HS-27A (cell line): ENCODE measurements around the gene IRX4.

Source experiments
- DNase-seq: peaks from one replicate; pipeline ENCODE4 v3.0.0-alpha.2; 2012; ENCODE audit warnings: low read depth, missing footprints

Gene IRX4

DNA sequence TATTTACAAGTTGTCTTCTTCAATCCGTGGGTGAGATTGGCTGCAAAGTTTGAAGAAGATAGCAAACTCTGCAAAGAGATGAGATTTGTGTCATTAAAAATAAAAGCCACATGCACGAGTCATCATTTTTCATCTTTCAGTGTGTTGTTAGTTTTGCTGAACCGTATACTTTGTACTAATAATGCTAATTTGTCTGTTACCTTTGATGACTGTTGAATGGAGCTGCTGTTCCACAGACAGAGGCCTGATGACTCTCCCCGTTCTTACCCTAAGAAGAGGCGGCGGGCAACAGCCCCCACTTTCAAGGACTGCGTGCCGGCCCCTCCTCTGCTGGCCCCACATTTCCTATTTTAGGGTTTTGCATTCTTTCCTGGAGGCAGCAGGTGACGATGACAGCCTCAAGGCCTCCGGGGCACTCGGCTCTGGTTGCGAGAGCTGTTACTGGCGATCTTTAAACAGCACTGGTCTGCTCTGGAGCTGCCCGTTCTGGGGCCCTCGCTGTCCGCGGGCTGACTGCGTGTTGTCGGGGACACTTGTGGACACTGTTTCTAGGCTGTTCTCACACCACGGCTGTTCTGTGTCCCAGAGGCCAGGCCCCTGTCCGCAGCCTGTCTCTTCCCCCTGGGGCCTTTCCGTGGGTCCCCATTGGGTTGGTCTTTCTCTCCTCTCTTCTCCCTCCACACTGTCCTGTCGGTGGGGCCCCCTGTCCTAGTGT, 46.4 kb downstream of the IRX4 start:
- no peak for DNase-seq

DNA sequence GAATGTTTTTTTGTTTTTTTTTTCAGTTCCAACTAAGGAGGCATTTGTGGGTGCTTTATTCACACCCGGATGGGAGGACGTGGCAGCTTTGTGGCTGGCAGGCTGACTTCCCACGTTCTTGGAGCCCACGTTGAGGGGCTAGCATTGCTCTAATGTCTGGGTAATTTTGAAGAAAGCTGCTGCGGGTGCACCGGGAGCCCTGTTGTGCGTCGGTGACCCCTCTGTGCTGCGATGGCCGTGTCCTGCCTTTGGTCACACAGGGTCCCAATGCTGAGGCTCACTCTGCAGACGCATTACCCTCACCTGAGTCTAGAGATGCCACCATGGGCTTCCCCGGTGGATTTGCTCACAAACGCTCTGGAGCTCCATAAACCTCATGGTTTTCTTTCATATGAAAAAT, 47.3 kb downstream of the IRX4 start:
- no peak for DNase-seq

DNA sequence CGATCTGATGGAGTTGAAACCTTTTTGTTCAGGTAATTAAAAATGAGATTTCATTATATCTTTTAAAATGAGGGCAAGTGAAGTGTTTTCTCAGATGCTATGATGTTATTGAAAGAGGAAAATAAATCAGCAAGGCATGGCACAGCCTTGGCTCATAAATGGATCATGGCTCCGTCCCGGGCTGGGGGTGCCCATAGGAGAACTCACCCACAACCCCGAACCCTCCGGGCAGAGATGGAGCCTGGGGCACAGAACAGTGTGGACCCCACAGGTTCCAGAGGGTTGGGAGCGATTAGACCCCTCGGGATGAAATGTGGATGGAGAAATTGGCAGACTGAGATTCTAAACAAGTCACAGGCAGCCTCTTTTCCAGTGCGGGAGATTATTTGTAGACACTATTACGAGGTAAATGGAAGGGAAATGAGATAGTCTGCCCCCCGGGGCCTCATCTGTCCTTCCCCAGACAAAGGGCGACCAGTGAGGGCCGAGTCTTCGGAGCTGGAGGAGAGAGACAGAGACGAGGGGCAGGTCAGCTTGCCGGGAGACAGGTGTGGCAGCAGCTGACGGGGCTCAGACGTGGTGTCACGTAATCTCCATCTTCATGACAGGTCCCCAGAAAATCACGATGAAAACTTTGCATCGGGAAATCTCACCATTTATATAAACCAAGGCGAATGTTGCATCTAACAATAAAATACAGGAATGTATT, 47.9 kb downstream of the IRX4 start:
- DNase-seq: no peak

DNA sequence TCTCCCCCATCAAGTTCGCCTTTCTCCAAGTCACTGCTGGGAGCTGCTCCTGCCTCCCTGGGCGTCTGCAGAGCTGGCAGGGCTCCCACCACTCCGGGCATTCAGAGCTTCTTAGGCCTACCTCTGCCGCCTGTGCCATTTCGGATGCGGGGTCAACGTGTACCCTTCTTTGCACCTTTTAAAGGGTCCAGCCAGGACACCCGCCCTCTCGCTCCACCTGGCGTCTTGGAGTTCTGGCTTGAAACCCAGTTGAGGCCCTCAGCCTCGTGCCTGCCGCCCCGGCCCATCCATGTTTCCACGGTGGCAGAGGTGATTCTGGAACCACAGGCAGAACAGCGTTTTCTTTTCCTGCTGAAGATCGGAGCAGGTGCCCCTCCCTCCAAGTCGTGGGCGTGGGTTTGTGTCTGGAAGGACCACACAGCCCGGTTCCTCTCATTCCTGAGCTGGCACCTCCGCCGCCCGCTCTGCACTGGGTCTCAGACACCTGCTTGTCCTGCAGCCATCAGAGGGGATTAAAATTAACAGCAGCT, 48.6 kb downstream of the IRX4 start:
- no peak for DNase-seq

DNA sequence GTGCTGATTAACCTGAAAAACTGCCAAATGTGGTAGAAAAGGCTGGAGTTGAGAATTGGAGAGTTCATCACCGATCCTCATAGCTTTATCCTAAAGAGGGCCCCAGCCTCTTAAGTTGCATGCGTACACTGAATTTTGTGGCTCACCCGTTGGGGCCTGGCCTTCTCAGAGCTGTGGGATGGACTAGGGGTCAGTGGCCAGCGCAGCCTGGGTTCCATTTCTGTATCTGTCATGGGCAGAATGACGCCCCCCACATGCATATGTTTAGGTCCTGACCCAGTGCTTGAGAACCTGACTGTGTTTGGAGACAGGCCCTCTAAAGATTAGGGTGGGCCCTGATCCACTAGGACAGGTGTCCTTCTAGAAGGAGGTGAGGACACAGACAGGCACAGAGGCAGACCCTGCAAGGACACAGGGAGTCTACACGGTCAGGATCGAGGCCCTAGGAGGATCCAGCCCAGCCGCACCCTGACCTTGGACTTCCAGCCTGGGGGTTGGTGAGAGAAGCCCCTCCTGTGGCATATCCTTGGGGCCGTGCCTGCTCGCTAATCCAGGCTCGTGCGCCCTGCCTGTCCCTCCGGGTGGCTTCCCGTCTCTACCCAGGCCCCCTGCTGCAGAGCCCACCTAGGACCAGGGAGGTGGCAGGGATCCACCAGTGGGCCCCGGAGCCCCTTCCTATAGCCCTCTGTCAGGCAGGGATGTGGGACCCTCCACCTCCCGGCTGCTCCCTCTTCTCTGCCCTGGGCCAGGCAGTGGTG, 49.3 kb downstream of the IRX4 start:
- DNase-seq: no peak

DNA sequence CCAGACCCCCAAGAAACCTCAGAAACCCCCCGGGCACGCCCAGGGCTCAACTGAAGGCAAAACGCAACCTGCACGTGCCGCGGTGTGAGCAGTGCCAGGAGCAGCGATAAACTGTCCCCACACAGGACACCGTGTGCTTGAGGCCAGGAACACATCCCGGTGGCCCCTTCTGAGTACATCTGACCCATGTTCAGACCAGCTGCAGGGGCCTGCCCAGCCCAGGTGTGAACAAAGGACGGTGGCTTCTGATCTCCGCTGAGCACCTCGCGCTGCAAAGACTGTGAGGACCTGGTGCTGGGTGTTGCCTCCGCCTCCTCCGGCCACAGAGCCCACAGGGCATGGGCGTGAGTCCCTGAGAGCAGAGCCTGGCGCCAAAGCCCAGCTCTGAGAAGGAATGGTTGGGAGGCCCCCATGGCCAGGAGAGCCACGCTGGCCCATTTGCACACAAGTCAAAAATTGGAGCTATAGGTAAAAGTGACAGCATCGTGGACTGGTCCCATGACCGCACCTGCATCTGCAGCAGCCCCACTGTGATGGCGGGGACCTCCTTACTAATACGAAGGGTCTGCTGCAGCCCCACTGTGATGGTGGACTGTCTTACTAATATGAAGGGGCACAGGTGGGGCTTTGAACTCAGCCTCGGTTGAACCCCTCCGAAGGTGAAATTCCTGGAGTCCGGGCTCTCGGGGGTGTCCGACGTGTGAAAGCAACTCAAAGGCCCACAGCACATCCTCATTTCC, 50.0 kb downstream of the IRX4 start:
- DNase-seq: no peak

DNA sequence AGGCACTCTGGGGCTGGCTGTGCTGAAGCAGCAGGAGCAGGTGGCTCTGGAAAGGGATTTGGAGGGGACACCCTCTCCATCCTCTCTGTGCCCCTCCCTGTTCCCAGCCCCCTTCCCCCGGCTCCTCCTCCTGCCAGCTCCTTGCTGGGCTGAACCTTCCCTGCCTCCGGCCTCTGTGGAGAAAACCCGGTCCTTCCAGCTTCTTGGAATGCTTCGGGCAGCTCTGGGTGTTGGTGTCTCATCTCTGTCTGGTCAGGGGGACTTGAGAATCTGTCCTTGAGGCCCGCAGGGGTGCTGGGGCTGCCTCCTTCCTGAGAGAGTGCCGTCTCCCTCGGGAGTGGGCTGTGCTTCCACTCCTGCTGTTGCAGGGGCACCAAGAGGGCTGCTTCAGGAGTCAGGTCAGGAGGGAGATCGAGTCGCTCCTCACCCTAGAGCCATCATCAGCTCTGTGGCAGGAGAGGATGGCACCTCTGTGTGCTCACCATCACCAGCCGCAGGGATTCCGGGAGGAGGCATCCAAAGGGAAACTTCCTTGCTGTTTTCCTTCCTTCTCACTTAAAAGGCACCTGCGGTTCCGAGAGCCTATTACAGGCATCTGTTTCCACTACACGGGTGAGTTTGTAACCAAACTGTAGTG, 50.9 kb downstream of the IRX4 start:
- no peak for DNase-seq

DNA sequence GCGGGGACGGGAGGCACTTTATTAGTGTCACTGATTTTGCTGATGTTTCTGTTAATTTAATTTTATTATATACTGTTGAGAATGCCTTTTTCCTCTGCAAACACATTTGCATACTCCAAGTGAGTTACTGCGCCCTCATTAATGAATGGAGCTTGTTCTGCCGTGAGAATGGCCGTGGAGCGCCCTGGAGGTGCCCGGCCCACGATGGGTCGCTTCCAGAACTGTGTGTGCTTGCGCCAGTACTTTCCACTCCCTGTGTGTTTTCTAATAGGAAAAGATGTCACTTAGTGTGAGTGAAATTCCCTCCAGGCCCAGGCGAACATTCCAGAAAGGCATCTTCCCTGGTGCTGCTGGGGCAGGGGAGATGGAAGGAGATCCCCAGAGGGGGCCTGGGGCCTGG, 51.5 kb downstream of the IRX4 start:
- no peak for DNase-seq

DNA sequence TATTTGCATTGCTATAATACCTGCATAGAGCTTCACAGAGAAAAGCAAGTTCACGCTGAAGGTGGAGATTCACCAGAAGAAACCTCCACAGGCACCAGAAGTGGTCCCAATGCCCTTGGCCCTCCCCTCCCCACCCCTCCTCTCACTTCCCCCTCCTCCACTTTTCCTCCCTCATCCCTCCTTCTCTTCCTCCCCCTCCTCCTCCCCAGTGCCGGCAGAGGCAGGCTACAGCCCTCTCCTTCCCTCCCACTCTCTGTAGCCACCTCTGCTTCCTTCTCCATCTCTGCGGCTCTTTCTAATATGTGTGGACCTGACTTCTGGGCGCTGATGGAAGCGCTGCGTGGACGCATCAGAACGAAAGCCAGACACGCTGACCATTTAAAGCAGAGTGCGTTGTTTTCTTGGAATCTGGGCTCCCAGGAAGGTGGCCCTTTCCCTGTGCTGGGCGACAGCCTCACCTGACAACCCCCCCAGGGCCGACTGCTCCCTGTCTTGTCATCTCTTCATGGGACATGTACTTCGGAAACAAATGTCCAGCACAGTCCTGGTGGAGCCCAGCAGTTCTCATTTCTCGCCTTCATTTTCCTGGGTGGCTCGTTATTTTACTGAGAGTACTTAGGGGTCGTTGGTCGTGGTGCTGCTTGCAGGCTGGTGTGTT, 52.0 kb downstream of the IRX4 start:
- DNase-seq: no peak

DNA sequence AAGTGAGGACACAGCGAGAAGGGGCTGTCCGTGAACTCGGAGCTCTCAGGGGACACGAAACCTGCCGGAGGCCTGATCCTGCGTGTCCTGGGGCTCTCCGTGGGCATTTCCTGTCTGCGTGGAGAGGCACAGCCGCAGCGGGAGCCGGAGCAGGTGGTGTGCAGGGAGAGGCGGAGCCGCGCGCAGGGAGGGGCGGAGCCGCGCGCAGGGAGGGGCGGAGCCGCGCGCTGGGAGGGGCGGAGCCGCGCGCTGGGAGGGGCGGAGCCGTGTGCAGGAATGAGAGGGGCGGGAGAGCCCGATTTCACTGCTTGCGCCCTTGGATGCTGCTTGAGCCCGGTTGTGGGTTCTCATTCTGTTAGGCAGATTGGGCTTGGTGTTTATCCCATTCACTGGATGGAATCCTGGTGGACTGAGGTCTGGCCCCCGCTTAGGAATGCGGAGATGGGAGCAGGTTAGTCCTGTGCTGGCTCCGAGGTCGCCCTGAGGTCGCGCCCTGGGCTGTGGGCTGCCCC, 54.8 kb downstream of the IRX4 start:
- DNase-seq: no peak
